Measurements from ENCODE around the gene FRAT1.

The FRAT1 gene

GRCh38 chr10:97365761-97366351 lies 46.8 kb downstream of the FRAT1 start:
- DNase-seq (ENCODE audit: low read depth in 3 of 3, low spot score in 1 of 3): no peak

GRCh38 chr10:97366572-97366971 lies 47.5 kb downstream of the FRAT1 start:
- no peak for DNase-seq (ENCODE audit: low read depth in 3 of 3, low spot score in 1 of 3)

- no peak for DNase-seq (ENCODE audit: low read depth in 3 of 3, low spot score in 1 of 3)
Measured at GRCh38 chr10:97367126-97367649, 48.1 kb downstream of the FRAT1 start.

All from stimulated activated CD4-positive, alpha-beta T cell treated with anti-CD3 and anti-CD28 coated beads, TNF-alpha, amount 100 ng/mL, for 1 hour (primary cell).